PFSK-1 (cell line): ENCODE results near the gene MCRS1.

ENCODE experiments used
- FOXP2 ChIP-seq: optimal IDR thresholded peaks from 2 replicates; pipeline ENCODE3; 2011; ENCODE audit warnings: borderline replicate concordance, control low read depth, inconsistent platforms; ENCODE audit not compliant: insufficient read depth; ENCODE audit errors: extremely low read length, extremely low read depth
- POLR2AphosphoS5 ChIP-seq: IDR thresholded peaks from 2 replicates; pipeline ENCODE4 v1.6.1; 2012; ENCODE audit warnings: low read depth, mild to moderate bottlenecking, control low read depth, low read length, moderate library complexity
- REST ChIP-seq, 2 experiments: IDR thresholded peaks; 2 replicates each; pipeline versions ENCODE4 v1.6.1 to v1.8.0; 2011 to 2012; ENCODE audit warnings: low read depth in 2 of 2, low read length in 2 of 2, control low read depth in 1 of 2, inconsistent platforms in 1 of 2, mild to moderate bottlenecking in 1 of 2, moderate library complexity in 1 of 2; ENCODE audit not compliant: insufficient read depth in 1 of 2
- SIN3A ChIP-seq: IDR thresholded peaks from 2 replicates; pipeline ENCODE4 v1.6.1; 2012; ENCODE audit warnings: mild to moderate bottlenecking, low read length, moderate library complexity, borderline replicate concordance; ENCODE audit not compliant: insufficient read depth
- TAF1 ChIP-seq: IDR thresholded peaks from 2 replicates; pipeline ENCODE4 v1.6.1; 2012; ENCODE audit warnings: low read length, control low read depth, borderline replicate concordance; ENCODE audit not compliant: insufficient read depth

MCRS1 gene

DNA sequence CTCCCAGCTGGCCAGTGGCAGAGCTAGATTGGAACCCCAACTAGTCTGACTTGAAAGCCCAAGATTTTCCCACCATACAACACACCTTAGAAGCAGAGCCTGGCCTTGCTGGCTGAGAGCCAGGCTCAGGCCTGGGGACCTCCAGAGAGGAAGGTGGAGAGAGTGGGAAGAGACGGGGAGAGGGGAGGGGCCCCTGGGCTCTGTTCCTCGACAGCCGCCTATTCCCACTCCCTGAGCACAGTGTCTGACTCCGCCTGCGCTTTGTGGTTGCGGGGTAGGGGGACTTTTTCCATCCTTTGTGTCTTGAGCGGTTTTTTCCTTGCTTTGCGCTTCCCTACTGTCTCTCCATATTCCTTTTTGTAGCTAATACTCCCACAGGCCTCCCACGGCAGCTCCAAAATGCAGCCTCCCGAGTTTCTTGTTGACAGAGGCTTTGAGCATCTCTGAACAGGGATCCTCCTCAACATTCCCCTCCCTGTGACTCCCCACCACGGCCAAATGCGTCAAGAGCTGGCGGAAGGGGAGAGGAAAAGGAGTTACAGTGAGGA, 33.1 kb downstream of the MCRS1 start:
- TF ChIP-seq SIN3A = no peak
- TF ChIP-seq REST (IDR thresholded peaks at IDR 0.05; ENCODE audit: insufficient read depth in 1 of 2, low read depth in 2 of 2, low read length in 2 of 2) = no peak
- no peak for TF ChIP-seq FOXP2
- no peak for TF ChIP-seq POLR2AphosphoS5
- no peak for TF ChIP-seq TAF1

GRCh38 chr12:49533331-49533730, 34.6 kb downstream of the MCRS1 start:
- TF ChIP-seq POLR2AphosphoS5 (no peak), TAF1 (no peak), SIN3A (no peak), REST (IDR thresholded peaks at IDR 0.05; ENCODE audit: insufficient read depth in 1 of 2, low read depth in 2 of 2, low read length in 2 of 2) (no peak), FOXP2 (no peak)

DNA sequence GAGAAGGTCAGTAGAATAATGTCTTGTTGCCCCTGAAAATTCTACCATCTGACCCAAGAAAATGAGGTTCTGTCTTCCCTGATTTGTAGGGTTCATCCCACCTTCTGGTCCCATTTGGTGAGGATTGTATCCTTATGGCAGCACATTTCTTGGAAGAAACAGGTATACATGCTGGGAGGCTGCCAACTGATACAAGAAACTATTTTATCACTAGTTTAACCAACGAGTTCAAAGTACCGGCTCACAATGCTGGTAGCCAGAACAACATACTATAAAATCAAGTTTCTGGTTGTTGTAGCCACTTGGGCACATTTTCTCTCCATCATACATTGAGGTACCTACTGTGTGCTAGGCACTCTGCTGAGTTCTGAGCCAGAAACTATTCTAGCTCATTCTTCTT, 36.2 kb downstream of the MCRS1 start:
- TF ChIP-seq TAF1 (no peak), POLR2AphosphoS5 (no peak), REST (IDR thresholded peaks at IDR 0.05; ENCODE audit: insufficient read depth in 1 of 2, low read depth in 2 of 2, low read length in 2 of 2) (no peak), FOXP2 (no peak), SIN3A (no peak)

DNA sequence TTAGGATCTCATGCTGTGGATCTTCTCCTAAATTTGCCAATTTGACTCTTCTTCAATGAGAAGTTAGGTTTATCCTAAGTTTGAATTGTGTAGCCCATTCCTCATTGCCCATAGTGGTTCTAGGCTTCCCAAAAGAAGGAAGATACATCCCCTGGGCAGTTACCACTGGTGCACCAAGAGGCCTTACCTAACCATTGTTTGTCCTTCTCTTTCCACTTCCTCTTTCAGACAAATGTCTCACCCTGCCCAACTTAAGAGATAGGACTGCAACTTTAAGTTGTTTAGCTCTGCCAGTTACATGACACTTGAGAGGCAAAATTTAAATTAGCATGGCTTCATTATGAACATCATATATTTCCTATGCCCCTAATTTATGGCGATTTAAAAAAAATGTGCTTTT, 38.5 kb downstream of the MCRS1 start:
- TF ChIP-seq TAF1 (no peak), FOXP2 (no peak), SIN3A (no peak), REST (IDR thresholded peaks at IDR 0.05; ENCODE audit: insufficient read depth in 1 of 2, low read depth in 2 of 2, low read length in 2 of 2) (no peak), POLR2AphosphoS5 (no peak)
